ENCODE results near the gene GATAD2A.
A peak's percentile ranks its signal among the peaks of the same experiment; 100 is the strongest.

GATAD2A gene

DNA sequence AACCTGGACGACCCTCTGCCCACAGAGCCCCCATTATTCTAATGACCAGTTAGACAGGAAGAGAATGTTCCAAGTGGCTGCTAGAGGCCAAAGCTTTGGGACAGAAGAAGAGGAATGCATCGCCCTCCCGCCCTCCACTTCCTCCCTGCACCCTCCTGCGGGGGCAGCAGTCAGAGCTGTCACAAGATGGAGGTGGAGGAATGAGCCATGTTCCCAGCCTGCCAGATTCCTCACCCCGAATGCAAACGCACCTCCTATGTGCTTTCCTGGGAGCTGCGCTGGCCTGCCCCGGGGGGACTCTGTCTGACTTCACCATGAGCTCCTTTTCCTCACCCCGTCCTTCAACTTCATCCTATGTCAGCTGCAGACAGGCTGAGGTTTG lies 124.9 kb downstream of the GATAD2A start:
- Histone ChIP-seq H3K4me1 (ENCODE audit: low read length) (peaks cover 3% of the 10 kb centered on the region; the same call in 1 of the 2 replicates), H3K9ac (ENCODE audit: low read length) (no peak overlapping the region), H4K20me1 (ENCODE audit: insufficient read depth, low read length) (no peaks in the 10 kb centered on the region), H3K4me2 (ENCODE audit: low read length) (no peak overlapping the region), H3K27me3 (ENCODE audit: low read depth, low read length) (no peaks in the 10 kb centered on the region), H3K79me2 (ENCODE audit: low read length) (peaks cover 7% of the 10 kb centered on the region; the same call in 1 of the 2 replicates), H3K36me3 (replicated peaks; ENCODE audit: low read depth, low read length) (peaks cover 7% of the 10 kb centered on the region), H3K9me3 (ENCODE audit: insufficient read depth, low read length) (no peaks in the 10 kb centered on the region), H2AFZ (ENCODE audit: low read depth, low read length) (no peak overlapping the region), H3K4me3 (ENCODE audit: low read length) (no peak overlapping the region), H3K27ac (ENCODE audit: low read length) (no peak overlapping the region)
- TF ChIP-seq EZH2phosphoT487 (IDR thresholded peaks at IDR 0.05; ENCODE audit: low read depth) = no peak

DNA sequence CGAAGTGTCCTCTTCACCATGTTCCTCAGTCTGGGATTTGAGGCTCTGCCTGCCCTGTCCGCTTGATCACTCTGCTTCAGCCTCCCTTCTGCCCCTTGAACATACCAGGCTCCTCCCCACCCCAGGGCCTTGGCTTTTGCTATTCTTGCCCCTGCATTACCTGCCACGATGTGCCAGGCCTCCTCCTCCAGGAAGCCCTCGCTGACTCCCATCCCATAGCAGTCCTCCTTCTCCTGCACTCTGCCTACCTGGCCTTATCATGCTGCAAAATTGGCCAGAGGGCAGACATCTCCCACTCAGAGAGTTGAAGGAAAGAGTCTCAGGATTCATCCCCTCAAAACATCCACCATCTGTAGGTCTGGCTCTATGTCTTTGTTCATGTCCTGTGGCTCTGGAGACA lies 125.4 kb downstream of the GATAD2A start:
- Histone ChIP-seq H3K9ac (ENCODE audit: low read length) (no peak overlapping the region), H3K4me2 (ENCODE audit: low read length) (no peak overlapping the region), H3K36me3 (replicated peaks; ENCODE audit: low read depth, low read length) (peaks cover 4% of the 10 kb centered on the region), H3K27ac (ENCODE audit: low read length) (no peak overlapping the region), H2AFZ (ENCODE audit: low read depth, low read length) (no peak overlapping the region), H3K9me3 (ENCODE audit: insufficient read depth, low read length) (no peaks in the 10 kb centered on the region), H3K79me2 (ENCODE audit: low read length) (peaks cover 3% of the 10 kb centered on the region; the same call in 1 of the 2 replicates), H3K4me1 (ENCODE audit: low read length) (peaks cover 3% of the 10 kb centered on the region; the same call in 1 of the 2 replicates), H3K4me3 (ENCODE audit: low read length) (no peak overlapping the region), H3K27me3 (ENCODE audit: low read depth, low read length) (no peaks in the 10 kb centered on the region), H4K20me1 (ENCODE audit: insufficient read depth, low read length) (no peaks in the 10 kb centered on the region)
- TF ChIP-seq, protein P1, sequence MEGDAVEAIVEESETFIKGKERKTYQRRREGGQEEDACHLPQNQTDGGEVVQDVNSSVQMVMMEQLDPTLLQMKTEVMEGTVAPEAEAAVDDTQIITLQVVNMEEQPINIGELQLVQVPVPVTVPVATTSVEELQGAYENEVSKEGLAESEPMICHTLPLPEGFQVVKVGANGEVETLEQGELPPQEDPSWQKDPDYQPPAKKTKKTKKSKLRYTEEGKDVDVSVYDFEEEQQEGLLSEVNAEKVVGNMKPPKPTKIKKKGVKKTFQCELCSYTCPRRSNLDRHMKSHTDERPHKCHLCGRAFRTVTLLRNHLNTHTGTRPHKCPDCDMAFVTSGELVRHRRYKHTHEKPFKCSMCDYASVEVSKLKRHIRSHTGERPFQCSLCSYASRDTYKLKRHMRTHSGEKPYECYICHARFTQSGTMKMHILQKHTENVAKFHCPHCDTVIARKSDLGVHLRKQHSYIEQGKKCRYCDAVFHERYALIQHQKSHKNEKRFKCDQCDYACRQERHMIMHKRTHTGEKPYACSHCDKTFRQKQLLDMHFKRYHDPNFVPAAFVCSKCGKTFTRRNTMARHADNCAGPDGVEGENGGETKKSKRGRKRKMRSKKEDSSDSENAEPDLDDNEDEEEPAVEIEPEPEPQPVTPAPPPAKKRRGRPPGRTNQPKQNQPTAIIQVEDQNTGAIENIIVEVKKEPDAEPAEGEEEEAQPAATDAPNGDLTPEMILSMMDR (IDR thresholded peaks at IDR 0.05; ENCODE audit: low read depth, low read length) = no peak
- TF ChIP-seq EZH2phosphoT487 (IDR thresholded peaks at IDR 0.05; ENCODE audit: low read depth) = no peak

DNA sequence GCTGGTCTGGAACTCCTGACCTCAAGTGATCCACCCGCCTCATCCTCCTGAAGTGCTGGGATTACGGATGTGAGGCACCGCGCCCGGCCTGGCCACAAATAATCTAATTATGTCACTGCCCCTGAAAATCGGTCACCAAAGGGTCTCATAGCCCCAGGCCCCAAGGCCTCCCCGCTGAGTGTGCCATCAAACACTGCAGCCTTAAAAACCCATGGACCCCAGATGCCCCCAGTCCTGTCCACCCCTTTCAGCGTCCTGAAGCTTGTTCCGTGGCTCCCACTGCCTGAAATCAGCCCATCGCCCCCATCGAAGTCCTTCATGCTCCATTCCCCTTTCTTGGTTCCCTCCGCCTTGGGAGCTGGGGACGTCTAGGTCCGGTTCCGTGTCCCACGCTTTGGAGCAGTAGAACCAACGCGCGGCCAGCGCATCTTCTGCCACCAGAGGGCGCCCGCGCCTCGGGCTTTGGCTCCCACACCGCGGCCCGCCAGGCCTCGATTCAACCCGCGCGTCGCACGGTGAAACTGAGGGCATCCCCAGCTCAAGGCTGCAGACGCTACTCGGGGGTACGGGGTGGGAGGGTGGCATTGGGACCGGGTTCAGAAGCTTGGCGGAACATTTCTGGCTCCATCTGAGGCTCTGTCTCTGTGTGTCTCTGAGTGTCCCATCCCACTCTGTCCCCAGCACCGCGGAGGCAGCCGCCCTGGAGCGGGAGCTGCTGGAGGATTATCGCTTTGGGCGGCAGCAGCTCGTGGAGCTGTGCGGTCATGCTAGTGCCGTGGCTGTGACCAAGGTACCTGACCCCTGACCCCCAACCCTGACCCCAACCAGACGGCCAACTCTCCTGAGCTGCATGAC lies 126.7 kb downstream of the GATAD2A start:
- TF ChIP-seq, protein P1 (IDR thresholded peaks at IDR 0.05; ENCODE audit: low read depth, low read length) = peak; percentile 99
- TF ChIP-seq EZH2phosphoT487 (IDR thresholded peaks at IDR 0.05; ENCODE audit: low read depth) = no peak
- Histone ChIP-seq H3K9me3 (ENCODE audit: insufficient read depth, low read length) (no peaks in the 10 kb centered on the region), H3K4me1 (ENCODE audit: low read length) (peaks cover 3% of the 10 kb centered on the region; the same call in 1 of the 2 replicates), H3K27ac (ENCODE audit: low read length) (no peak overlapping the region), H4K20me1 (ENCODE audit: insufficient read depth, low read length) (no peaks in the 10 kb centered on the region), H3K4me2 (ENCODE audit: low read length) (peak overlapping the region; percentile 27), H3K79me2 (ENCODE audit: low read length) (no peaks in the 10 kb centered on the region), H3K27me3 (ENCODE audit: low read depth, low read length) (no peaks in the 10 kb centered on the region), H3K9ac (ENCODE audit: low read length) (no peak overlapping the region), H2AFZ (ENCODE audit: low read depth, low read length) (no peak overlapping the region), H3K36me3 (replicated peaks; ENCODE audit: low read depth, low read length) (peaks cover 3% of the 10 kb centered on the region), H3K4me3 (ENCODE audit: low read length) (no peak overlapping the region)

DNA sequence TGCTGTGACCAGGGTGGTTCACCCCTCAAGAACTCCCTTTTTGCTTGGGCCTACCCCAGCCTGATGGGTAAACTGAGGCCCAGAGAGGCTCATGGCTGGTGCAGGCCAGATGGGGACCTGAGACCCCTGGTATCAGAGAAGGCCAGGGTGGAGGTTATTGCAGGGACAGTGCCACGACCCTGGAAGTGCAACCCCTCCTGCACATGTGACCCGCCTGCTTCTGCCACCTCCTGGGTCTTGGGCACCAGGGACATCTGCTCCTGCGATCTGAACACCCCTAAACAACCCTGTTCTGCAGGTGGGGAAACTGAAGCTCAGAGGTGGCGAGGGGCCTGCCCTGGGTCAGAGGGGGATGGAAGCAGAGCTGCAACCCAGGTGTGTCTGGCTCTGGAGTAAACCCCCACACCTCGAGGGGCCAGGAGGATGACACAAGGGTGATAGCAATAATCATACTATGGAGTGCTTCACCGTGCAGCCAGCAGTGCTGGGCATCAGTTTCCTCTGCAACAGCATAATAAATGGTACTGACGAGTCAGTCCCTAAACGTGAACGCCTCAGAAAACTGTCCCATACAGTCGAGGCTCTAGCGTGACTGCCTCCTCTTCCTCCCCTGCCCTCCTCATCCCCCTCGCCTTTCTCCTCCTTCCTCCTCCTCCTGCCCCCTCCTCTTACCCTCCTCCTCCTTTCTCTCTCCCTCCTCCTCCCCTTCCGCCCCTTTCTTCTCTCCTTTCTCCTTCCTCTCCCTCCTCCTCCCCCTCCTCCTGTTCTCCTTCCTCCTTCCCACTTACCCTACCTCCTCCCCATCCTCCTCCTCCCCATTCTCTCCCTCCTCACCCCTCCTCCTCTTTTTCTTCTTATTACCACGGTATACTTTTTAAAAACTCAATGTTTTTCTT lies 127.6 kb downstream of the GATAD2A start:
- Histone ChIP-seq H2AFZ (ENCODE audit: low read depth, low read length) (no peak overlapping the region), H3K79me2 (ENCODE audit: low read length) (no peaks in the 10 kb centered on the region), H3K9me3 (ENCODE audit: insufficient read depth, low read length) (no peaks in the 10 kb centered on the region), H3K27ac (ENCODE audit: low read length) (no peak overlapping the region), H3K9ac (ENCODE audit: low read length) (no peak overlapping the region), H3K4me1 (ENCODE audit: low read length) (peaks cover 3% of the 10 kb centered on the region; the same call in 1 of the 2 replicates), H3K4me3 (ENCODE audit: low read length) (no peak overlapping the region), H3K36me3 (replicated peaks; ENCODE audit: low read depth, low read length) (no peaks in the 10 kb centered on the region), H3K4me2 (ENCODE audit: low read length) (no peak overlapping the region), H4K20me1 (ENCODE audit: insufficient read depth, low read length) (no peaks in the 10 kb centered on the region), H3K27me3 (ENCODE audit: low read depth, low read length) (no peaks in the 10 kb centered on the region)
- TF ChIP-seq, protein P1 (IDR thresholded peaks at IDR 0.05; ENCODE audit: low read depth, low read length) = no peak
- no peak for TF ChIP-seq EZH2phosphoT487 (IDR thresholded peaks at IDR 0.05; ENCODE audit: low read depth)
